Esophagus muscularis mucosa (tissue), 3 donors: Measurements from ENCODE around the gene SDCBP2.

Experiments used
- POLR2A ChIP-seq: fragments of 450-650 bp; IDR thresholded peaks from one replicate; pipeline ENCODE4 v1.6.1; 2017; ENCODE audit warnings: antibody characterized with exemption, moderate library complexity, mild to moderate bottlenecking, low read depth
- TF ChIP-seq, protein P1 (sequence below), 3 experiments: fragments of 200-600 bp in 2 of 3; fragments of 450-650 bp in 1 of 3; sonication (generic) in 2 of 3; IDR thresholded peaks; one replicate each; pipeline ENCODE4 v1.5.1; 2017 to 2019; ENCODE audit warnings: antibody characterized with exemption in 3 of 3, mild to moderate bottlenecking in 2 of 3, moderate library complexity in 1 of 3

DNA sequence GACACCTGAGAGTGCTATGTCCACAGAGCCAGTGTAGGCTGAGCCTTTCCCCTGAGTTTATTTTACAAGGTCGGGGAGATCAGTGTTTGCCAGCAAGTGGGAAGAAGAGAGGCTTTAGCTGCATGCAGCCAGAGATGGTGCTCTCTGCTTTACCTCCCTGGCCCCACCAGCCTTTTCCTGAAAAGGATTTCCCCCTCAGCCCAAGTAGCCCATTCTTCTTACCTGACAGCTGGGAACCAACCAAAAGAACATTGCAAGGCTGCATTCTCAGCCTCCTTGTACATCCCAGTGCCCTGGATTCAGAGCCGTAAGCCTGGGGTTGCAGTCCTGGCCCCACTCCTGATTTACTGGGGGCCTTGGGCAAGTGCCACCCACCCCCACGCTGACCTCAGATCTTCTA, 46.0 kb downstream of the SDCBP2 start:
- TF ChIP-seq, protein P1, sequence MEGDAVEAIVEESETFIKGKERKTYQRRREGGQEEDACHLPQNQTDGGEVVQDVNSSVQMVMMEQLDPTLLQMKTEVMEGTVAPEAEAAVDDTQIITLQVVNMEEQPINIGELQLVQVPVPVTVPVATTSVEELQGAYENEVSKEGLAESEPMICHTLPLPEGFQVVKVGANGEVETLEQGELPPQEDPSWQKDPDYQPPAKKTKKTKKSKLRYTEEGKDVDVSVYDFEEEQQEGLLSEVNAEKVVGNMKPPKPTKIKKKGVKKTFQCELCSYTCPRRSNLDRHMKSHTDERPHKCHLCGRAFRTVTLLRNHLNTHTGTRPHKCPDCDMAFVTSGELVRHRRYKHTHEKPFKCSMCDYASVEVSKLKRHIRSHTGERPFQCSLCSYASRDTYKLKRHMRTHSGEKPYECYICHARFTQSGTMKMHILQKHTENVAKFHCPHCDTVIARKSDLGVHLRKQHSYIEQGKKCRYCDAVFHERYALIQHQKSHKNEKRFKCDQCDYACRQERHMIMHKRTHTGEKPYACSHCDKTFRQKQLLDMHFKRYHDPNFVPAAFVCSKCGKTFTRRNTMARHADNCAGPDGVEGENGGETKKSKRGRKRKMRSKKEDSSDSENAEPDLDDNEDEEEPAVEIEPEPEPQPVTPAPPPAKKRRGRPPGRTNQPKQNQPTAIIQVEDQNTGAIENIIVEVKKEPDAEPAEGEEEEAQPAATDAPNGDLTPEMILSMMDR (IDR thresholded peaks at IDR 0.05), result no peak
- no peak for TF ChIP-seq POLR2A
